ENCODE data around the gene SLC35E1. TPM values are rescaled to one million over a fixed set of nuclear protein-coding genes. Genes with fewer than 3 reads are reported as not detected.

The SLC35E1 gene
- total and polyA plus RNA-seq, 2 of the 4 experiments (the other 2 are of a cell fraction): 22.6 to 38.0 TPM

DNA sequence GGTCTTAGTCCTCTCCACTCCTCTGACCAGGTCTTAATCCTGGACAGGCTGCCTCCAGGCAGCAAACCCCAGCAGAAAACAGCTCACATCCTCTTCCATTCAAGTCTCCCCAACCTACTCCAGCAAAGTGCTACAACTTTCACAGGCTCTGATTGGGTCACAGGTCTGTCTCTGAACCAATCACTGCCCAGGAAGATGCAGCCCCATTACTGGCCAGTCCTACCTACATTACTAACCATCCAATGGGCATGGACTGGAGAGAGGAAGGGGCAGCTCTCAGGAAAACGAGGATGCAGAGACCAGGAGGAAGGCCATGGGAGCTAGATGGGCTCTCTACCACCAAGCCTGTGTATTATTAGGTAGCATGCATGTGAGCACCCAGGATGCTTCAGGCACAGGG, 43.6 kb upstream of the SLC35E1 start:
- intact Hi-C loops (cut with micrococcal nuclease): no loop called here
- no peak overlapping the region for H2BK5ac ChIP-seq (ENCODE audit: low read depth, low read length, poor library complexity, severe bottlenecking)
- H4K5ac ChIP-seq (ENCODE audit: low read depth, low read length): no peak overlapping the region
- no peaks in the 10 kb centered on the region for H3K36me3 ChIP-seq (ENCODE audit: control insufficient read depth, insufficient read depth, low read length)
- H3K4ac ChIP-seq (ENCODE audit: low read depth, low read length): no peak overlapping the region
- H2AK5ac ChIP-seq (ENCODE audit: low read depth, low read length): no peak overlapping the region
- no peak overlapping the region for H3K56ac ChIP-seq (ENCODE audit: extremely low read depth, insufficient read depth, low read length)
- WGBS, 2 experiments (ENCODE audit: extremely low coverage in 2 of 2, insufficient read length in 1 of 2): no CpG with 5 or more reads among the region's 1 CpG
- H3K9ac ChIP-seq (ENCODE audit: low read depth, low read length): no peak overlapping the region
- DNase-seq (no peak), ATAC-seq (ENCODE audit: low read depth) (peak; percentile 9; the same call in 1 of the 2 replicates)
- dilution Hi-C loops (cut with HindIII; ENCODE audit: low sequenced_read_pairs, unreplicated experiment): no loop called here
- ChIA-PET CTCF (no interaction called here), POLR2A (ENCODE audit: unreplicated experiment) (no interaction called here)
- no peak overlapping the region for H3K4me3 ChIP-seq (ENCODE audit: insufficient read depth, low read depth, low read length)
- no peak overlapping the region for H4K91ac ChIP-seq (ENCODE audit: insufficient read depth, low read depth, low read length)
- H3K79me1 ChIP-seq (ENCODE audit: low read depth in 1 of 2, low read length in 2 of 2): peaks cover 40 to 96% of the 10 kb centered on the region in 2 experiments
- in situ Hi-C loops (cut with MboI; ENCODE audit: low sequenced_read_pairs): no loop called here
- TF ChIP-seq CHD1 (IDR thresholded peaks at IDR 0.05; ENCODE audit: low read depth, low read length) (no peak), MAFK (IDR thresholded peaks at IDR 0.05; ENCODE audit: low read depth, low read length) (no peak), RFX5 (IDR thresholded peaks at IDR 0.05; ENCODE audit: low read depth, low read length) (no peak), MXI1 (IDR thresholded peaks at IDR 0.05; ENCODE audit: borderline replicate concordance, low read depth, low read length) (no peak), SMC3 (IDR thresholded peaks at IDR 0.05; ENCODE audit: low read depth, low read length) (no peak), FOS (IDR thresholded peaks at IDR 0.05; ENCODE audit: low read depth, low read length) (no peak), CEBPB (IDR thresholded peaks at IDR 0.05; ENCODE audit: low read depth, low read length) (no peak), NFE2L2 (IDR thresholded peaks at IDR 0.05; ENCODE audit: low read depth, low read length) (no peak), POLR2A (IDR thresholded peaks at IDR 0.05; ENCODE audit: low read depth, low read length) (no peak), MAZ (IDR thresholded peaks at IDR 0.05; ENCODE audit: borderline replicate concordance, low read depth, low read length) (no peak), RCOR1 (IDR thresholded peaks at IDR 0.05; ENCODE audit: insufficient replicate concordance, low read length) (no peak), BHLHE40 (IDR thresholded peaks at IDR 0.05; ENCODE audit: low read depth, low read length) (no peak), RAD21 (IDR thresholded peaks at IDR 0.05; ENCODE audit: low read length) (no peak)
- TF ChIP-seq, protein P1, sequence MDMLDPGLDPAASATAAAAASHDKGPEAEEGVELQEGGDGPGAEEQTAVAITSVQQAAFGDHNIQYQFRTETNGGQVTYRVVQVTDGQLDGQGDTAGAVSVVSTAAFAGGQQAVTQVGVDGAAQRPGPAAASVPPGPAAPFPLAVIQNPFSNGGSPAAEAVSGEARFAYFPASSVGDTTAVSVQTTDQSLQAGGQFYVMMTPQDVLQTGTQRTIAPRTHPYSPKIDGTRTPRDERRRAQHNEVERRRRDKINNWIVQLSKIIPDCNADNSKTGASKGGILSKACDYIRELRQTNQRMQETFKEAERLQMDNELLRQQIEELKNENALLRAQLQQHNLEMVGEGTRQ (IDR thresholded peaks at IDR 0.05; ENCODE audit: low read depth, low read length): no peak
- TF ChIP-seq, protein P2, sequence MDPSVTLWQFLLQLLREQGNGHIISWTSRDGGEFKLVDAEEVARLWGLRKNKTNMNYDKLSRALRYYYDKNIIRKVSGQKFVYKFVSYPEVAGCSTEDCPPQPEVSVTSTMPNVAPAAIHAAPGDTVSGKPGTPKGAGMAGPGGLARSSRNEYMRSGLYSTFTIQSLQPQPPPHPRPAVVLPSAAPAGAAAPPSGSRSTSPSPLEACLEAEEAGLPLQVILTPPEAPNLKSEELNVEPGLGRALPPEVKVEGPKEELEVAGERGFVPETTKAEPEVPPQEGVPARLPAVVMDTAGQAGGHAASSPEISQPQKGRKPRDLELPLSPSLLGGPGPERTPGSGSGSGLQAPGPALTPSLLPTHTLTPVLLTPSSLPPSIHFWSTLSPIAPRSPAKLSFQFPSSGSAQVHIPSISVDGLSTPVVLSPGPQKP (IDR thresholded peaks at IDR 0.05; ENCODE audit: borderline replicate concordance, low read depth, low read length): no peak
- TF ChIP-seq, protein P3, sequence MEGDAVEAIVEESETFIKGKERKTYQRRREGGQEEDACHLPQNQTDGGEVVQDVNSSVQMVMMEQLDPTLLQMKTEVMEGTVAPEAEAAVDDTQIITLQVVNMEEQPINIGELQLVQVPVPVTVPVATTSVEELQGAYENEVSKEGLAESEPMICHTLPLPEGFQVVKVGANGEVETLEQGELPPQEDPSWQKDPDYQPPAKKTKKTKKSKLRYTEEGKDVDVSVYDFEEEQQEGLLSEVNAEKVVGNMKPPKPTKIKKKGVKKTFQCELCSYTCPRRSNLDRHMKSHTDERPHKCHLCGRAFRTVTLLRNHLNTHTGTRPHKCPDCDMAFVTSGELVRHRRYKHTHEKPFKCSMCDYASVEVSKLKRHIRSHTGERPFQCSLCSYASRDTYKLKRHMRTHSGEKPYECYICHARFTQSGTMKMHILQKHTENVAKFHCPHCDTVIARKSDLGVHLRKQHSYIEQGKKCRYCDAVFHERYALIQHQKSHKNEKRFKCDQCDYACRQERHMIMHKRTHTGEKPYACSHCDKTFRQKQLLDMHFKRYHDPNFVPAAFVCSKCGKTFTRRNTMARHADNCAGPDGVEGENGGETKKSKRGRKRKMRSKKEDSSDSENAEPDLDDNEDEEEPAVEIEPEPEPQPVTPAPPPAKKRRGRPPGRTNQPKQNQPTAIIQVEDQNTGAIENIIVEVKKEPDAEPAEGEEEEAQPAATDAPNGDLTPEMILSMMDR (conservative IDR thresholded peaks at IDR 0.05; ENCODE audit: low read depth, low read length): no peak
- H3K18ac ChIP-seq (ENCODE audit: low read depth, low read length): no peak overlapping the region
- no peaks in the 10 kb centered on the region for H3K27me3 ChIP-seq (ENCODE audit: control insufficient read depth, insufficient read depth, low read length)
- no peak overlapping the region for H3K14ac ChIP-seq (replicated peaks; ENCODE audit: low read depth, low read length)
- peaks cover 97% of the 10 kb centered on the region for H4K20me1 ChIP-seq (ENCODE audit: insufficient read depth, low read length)
- H3K23ac ChIP-seq (ENCODE audit: low read depth, low read length): no peak overlapping the region
- H3K27ac ChIP-seq (ENCODE audit: insufficient read depth, low read length): no peak overlapping the region
- H2BK120ac ChIP-seq (ENCODE audit: low read depth, low read length): no peak overlapping the region
- BruUV-seq (replicated peaks): no TSS peak
- H2AK9ac ChIP-seq (replicated peaks; ENCODE audit: low read depth, low read length, poor library complexity): no peak overlapping the region
- H3K9me3 ChIP-seq (ENCODE audit: control insufficient read depth, insufficient read depth, low read length): no peaks in the 10 kb centered on the region
- no peak overlapping the region for H3K4me2 ChIP-seq (ENCODE audit: low read depth, low read length)
- no peak overlapping the region for H2BK20ac ChIP-seq (ENCODE audit: low read depth, low read length)
- no peak overlapping the region for H4K8ac ChIP-seq (ENCODE audit: low read depth in 2 of 2, low read length in 2 of 2)
- H2BK15ac ChIP-seq (ENCODE audit: low read depth, low read length): no peak overlapping the region
- H2AFZ ChIP-seq (replicated peaks; ENCODE audit: low read length, poor library complexity): no peak overlapping the region
- H3K9me1 ChIP-seq (ENCODE audit: insufficient read depth, low read length): peaks cover 67% of the 10 kb centered on the region
- peaks cover 6% of the 10 kb centered on the region; the same call in 1 of the 2 replicates for H3K4me1 ChIP-seq (ENCODE audit: control insufficient read depth, insufficient read depth, low read length)

All from IMR-90 (cell line).